ENCODE results near the gene SMIM35.

SMIM35 gene

DNA sequence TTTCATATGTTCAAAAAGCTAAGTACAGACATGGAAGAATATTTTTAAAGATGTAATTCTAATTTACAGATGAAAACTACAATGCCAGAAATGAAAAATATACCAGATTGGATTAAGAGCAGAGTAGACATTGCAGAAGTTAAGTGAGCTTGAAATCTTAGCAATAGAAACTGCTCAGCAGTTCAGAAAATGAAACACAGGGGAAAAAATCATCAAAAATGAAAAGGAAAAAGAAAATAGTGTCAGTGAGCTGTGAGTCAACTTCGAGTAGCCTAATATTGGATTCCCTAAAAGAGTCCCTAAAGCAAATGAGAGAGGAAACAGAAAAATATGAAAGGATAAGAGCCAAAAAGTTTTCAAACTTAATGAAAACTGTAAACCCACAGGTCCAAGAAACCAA is 126.4 kb downstream of the SMIM35 start:
- FAIRE-seq: no peak
- DNase-seq (ENCODE audit: low spot score): no peak

DNA sequence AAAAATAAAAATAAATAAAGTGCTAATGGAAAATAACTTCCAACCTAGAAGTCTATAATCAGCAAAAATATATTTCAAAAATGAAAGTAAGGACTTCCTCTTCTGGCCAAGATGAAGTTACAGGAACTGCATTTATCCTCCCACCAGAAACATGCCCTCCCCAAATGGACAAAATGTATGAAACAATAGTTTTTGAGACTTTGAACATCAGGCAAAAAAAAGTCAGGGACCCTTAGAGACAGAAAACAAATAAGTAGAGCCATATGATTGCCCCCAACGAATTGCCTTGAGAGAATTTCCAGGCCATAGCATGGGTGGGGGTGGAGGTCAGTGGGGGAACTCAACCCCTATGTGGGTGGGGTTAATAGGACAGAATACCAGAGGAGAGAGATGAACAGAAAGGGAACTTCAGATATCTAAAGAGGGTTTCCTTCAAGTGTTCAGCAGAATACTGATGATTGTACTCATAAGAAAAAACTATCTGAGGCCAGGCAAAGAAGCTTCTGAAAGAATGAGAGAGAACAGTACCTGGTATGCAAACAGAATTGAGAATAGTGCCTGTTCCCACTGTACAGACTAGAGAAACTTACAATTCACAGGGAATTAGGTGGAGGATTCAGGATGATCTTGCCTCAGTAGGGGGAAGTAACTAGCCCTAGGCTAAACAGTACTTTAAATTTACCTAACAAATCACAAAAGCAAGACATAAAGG is 127.2 kb downstream of the SMIM35 start:
- DNase-seq (ENCODE audit: low spot score): no peak
- FAIRE-seq: no peak

DNA sequence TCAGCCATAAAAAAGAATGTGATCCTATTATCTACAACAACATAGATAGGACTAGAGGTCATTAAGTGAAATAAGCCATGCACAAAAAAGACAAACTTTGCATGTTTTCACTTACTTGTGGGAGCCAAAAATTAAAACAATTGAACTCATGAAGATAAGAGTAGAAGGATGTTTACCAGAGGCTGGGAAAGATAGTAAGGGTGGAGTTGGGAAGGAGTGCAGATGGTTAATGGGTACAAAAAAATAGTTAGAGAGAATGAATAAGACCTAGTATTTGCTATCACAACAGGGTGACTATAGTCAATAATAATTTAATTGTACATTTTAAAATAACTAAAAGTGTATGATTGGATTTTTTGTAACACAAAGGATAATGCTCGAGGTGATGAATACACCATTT is 127.8 kb downstream of the SMIM35 start:
- DNase-seq (ENCODE audit: low spot score) (no peak), FAIRE-seq (no peak)

Data from RCC 7860 (cell line).